K562 (cell line): ENCODE results near the gene MYO1A. TPM values are rescaled to one million over a fixed set of nuclear protein-coding genes. Genes with fewer than 3 reads are reported as not detected.

Experiments used
- CBX1 ChIP-seq: sonication (generic); IDR thresholded peaks from 2 replicates; pipeline ENCODE4 v1.6.1; 2016; ENCODE audit warnings: antibody characterized with exemption, low read depth, mild to moderate bottlenecking
- CREB3 ChIP-seq: fragments of 450-650 bp; conservative IDR thresholded peaks from 2 replicates; pipeline ENCODE4 v1.6.1; 2016; ENCODE audit warnings: missing genetic modification characterization, low read depth, mild to moderate bottlenecking, missing compliant biosample characterization, moderate library complexity
- ERF ChIP-seq: fragments of 450-650 bp; formaldehyde crosslinking; IDR thresholded peaks from 2 replicates; pipeline ENCODE4 v1.4.0; 2020; ENCODE audit warnings: mild to moderate bottlenecking, mixed read lengths
- GATAD2B ChIP-seq: fragments of 450-650 bp; IDR thresholded peaks from 2 replicates; pipeline ENCODE4 v1.6.1; 2017; ENCODE audit warnings: mild to moderate bottlenecking, borderline replicate concordance
- KDM4B ChIP-seq, 2 experiments: fragments of 450-650 bp in 1 of 2; sonication (generic) in 1 of 2; IDR thresholded peaks; 2 replicates each; pipeline ENCODE4 v1.6.1; 2016 to 2017; ENCODE audit warnings: borderline replicate concordance in 2 of 2, antibody characterized with exemption in 1 of 2, low read depth in 1 of 2, mild to moderate bottlenecking in 1 of 2
- THRA ChIP-seq: fragments of 450-650 bp; IDR thresholded peaks from 2 replicates; pipeline ENCODE4 v1.6.1; 2017; ENCODE audit warnings: mild to moderate bottlenecking, moderate library complexity
- polyA plus RNA-seq, 8 experiments: library from polyadenylated mRNA; depleted of rRNA in 4 of 8; stranded (reverse) in 5 of 8; unstranded in 3 of 8; fragments of >200 nt; fragmentation: Nextera tagmentation in 2 of 8; fragmentation: Illumina TruSeq in 1 of 8; extraction: Ambion mirVana in 2 of 8; extraction: Trizol in 1 of 8; gene quantifications; 2 replicates each; pipeline versions ENCODE4 v1.2.1 to v1.2.3, GENCODE V29; 2011 to 2014; ENCODE audit warnings: inconsistent platforms in 1 of 8, missing spikeins in 1 of 8
- total RNA-seq, 7 experiments: library from RNA; depleted of rRNA in 6 of 7; stranded (reverse); fragments of >200 nt in 6 of 7; fragmentation: Illumina TruSeq in 2 of 7; extraction: Trizol in 2 of 7; gene quantifications; 2 replicates each; pipeline versions ENCODE4 v1.2.1 to v1.2.3, GENCODE V29; 2011 to 2021; ENCODE audit warnings: low replicate concordance in 1 of 7
- TF ChIP-seq, protein P1 (sequence below), 2 experiments: fragments of 450-650 bp in 1 of 2; sonication (generic) in 1 of 2; formaldehyde crosslinking in 1 of 2; IDR thresholded peaks; 2 replicates each; pipeline versions ENCODE4 v1.7.1 to v1.9.0; 2016 to 2022; ENCODE audit warnings: inconsistent platforms in 1 of 2, mild to moderate bottlenecking in 1 of 2, missing genetic modification reagents in 1 of 2

The MYO1A gene
- total and polyA plus RNA-seq, 9 of the 15 experiments (the other 6 are each of a cell fraction or from before 2014, with no cell fraction given): 0.03 to 0.29 (median 0.14) TPM; not detected in 2

DNA sequence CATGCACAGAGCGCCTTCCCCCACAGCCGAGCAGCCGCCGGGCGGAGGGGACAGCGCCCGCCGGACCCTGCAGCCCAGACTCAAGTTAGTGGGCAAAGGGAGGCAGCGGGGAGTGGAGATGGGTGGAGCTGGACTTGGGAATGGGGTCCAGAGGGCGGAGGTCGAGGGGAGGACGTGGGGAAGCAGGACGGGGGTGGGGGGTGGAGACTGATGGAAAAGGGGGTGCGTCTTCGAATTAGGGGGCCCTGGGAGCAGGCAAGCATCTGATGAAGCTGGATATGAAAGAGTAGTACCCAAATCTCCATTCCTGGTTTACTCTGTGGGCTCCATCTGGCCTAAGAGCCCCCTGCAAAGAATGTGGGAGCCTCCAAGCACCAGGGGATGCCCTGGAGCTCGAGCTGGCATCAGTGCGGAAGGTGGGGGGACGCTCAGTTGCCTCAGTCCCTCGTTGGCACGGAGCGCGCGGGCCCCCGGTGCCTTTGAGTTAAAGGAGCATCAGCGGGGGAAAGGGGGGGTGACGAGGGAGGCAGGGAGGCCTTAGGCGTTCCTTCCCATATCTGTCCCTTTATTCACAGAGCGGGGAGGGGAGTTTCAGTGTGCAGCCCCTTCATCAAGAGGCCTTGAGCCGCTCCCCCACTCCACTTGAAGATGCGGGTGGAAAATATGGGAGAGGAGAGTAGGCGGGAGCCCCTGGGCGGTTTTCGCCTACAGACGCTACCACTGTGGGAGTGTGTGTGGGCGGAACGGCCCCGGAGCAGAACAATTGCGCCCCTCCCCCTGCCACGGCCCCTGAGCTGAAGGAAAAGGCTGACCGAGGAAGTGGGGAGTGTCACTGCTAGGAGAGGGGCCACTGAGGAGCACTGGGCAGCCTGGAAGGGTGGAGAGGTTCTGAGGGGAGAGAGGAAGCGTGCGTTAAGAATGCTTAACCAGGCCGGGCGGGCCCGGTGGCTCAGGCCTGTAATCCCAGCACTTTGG is 39.6 kb upstream of the MYO1A start (continued):
- TF ChIP-seq ERF (CRISPR knock-in tag): no peak
- TF ChIP-seq CBX1: no peak
- TF ChIP-seq, protein P1, sequence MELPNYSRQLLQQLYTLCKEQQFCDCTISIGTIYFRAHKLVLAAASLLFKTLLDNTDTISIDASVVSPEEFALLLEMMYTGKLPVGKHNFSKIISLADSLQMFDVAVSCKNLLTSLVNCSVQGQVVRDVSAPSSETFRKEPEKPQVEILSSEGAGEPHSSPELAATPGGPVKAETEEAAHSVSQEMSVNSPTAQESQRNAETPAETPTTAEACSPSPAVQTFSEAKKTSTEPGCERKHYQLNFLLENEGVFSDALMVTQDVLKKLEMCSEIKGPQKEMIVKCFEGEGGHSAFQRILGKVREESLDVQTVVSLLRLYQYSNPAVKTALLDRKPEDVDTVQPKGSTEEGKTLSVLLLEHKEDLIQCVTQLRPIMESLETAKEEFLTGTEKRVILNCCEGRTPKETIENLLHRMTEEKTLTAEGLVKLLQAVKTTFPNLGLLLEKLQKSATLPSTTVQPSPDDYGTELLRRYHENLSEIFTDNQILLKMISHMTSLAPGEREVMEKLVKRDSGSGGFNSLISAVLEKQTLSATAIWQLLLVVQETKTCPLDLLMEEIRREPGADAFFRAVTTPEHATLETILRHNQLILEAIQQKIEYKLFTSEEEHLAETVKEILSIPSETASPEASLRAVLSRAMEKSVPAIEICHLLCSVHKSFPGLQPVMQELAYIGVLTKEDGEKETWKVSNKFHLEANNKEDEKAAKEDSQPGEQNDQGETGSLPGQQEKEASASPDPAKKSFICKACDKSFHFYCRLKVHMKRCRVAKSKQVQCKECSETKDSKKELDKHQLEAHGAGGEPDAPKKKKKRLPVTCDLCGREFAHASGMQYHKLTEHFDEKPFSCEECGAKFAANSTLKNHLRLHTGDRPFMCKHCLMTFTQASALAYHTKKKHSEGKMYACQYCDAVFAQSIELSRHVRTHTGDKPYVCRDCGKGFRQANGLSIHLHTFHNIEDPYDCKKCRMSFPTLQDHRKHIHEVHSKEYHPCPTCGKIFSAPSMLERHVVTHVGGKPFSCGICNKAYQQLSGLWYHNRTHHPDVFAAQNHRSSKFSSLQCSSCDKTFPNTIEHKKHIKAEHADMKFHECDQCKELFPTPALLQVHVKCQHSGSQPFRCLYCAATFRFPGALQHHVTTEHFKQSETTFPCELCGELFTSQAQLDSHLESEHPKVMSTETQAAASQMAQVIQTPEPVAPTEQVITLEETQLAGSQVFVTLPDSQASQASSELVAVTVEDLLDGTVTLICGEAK (IDR thresholded peaks at IDR 0.05): peak; percentile 14; the same call in 1 of the 2 replicates
- TF ChIP-seq, protein P1 (CRISPR knock-in tag; IDR thresholded peaks at IDR 0.05): no peak
- no peak for TF ChIP-seq THRA
- no peak; a peak in 1 of 4 replicates for TF ChIP-seq KDM4B (IDR thresholded peaks at IDR 0.05; ENCODE audit: borderline replicate concordance in 2 of 2, low read depth in 1 of 2)
- TF ChIP-seq GATAD2B: no peak
- TF ChIP-seq CREB3 (tag): no peak
